GM12872 (cell line): ENCODE data around the gene BTBD16.

Experiments used
- TF ChIP-seq, protein P1 (sequence below): IDR thresholded peaks from 3 replicates; pipeline ENCODE4 v1.5.1; 2011; ENCODE audit warnings: low read depth, mild to moderate bottlenecking, low read length, moderate library complexity; ENCODE audit not compliant: insufficient read depth

BTBD16 gene

DNA sequence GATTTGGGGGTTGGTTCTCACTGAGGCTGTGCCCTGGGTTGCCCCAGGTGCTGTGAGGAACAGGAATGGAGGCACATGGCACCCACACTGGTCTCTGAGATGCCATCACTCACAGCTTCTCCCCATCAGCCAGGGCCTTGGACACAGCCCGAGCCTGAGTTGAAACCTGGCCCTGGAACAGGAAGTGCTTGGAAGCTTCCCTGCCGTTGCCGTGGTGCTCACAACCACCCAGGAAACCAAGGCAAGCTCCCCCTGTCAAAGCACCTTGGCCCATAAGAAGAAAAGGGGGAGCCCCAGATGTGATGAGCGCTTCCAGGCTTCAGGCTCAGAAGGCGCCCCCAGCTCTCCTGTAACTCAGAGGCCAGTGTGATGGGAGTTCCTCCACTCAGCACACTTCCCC is at the start of gene BTBD16:
Gene BTBD16 (plus strand): TSS at position 221 of the 400 bp plus-strand sequence. CDS start 3,786 bp downstream, outside the sequence.
- TF ChIP-seq, protein P1, sequence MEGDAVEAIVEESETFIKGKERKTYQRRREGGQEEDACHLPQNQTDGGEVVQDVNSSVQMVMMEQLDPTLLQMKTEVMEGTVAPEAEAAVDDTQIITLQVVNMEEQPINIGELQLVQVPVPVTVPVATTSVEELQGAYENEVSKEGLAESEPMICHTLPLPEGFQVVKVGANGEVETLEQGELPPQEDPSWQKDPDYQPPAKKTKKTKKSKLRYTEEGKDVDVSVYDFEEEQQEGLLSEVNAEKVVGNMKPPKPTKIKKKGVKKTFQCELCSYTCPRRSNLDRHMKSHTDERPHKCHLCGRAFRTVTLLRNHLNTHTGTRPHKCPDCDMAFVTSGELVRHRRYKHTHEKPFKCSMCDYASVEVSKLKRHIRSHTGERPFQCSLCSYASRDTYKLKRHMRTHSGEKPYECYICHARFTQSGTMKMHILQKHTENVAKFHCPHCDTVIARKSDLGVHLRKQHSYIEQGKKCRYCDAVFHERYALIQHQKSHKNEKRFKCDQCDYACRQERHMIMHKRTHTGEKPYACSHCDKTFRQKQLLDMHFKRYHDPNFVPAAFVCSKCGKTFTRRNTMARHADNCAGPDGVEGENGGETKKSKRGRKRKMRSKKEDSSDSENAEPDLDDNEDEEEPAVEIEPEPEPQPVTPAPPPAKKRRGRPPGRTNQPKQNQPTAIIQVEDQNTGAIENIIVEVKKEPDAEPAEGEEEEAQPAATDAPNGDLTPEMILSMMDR = no peak

GRCh38 chr10:122221958-122222357 is 49.1 kb upstream of the BTBD16 start:
- TF ChIP-seq, protein P1 = no peak

GRCh38 chr10:122222638-122223037 is 48.5 kb upstream of the BTBD16 start:
- TF ChIP-seq, protein P1 = no peak

DNA sequence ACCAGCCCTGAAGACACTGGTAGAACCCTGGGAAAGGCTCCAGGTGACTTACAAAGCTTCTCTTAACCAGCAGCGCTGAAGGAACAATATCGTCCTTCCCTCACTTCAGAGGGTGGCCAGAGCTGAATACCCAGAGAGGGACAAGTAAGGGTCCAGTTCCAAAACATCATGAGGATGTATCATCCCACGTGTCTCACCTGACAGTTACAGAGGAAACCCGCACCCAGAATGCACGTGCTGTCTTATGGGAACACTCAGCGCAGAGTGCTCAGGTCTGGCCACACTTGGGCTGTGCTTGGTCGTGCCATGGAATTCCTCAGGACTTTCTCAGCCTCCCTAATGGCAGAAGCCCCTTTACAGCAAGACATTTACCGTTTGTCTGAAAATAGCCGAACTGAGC is 46.9 kb upstream of the BTBD16 start:
- TF ChIP-seq, protein P1 = no peak

GRCh38 chr10:122225330-122225729 is 45.8 kb upstream of the BTBD16 start:
- TF ChIP-seq, protein P1 = no peak

- TF ChIP-seq, protein P1 = no peak
Measured at GRCh38 chr10:122227754-122228153, 43.3 kb upstream of the BTBD16 start.

GRCh38 chr10:122229666-122230065 is 41.4 kb upstream of the BTBD16 start:
- TF ChIP-seq, protein P1 = no peak
